Panc1 (cell line): ENCODE data around the gene AMPH.

Experiments
- POLR2AphosphoS5 ChIP-seq: IDR thresholded peaks from 2 replicates; pipeline ENCODE4 v1.6.1; 2012; ENCODE audit warnings: mild to moderate bottlenecking, low read depth, low read length, moderate library complexity
- SIN3A ChIP-seq: IDR thresholded peaks from 2 replicates; pipeline ENCODE4 v1.6.1; 2012; ENCODE audit warnings: low read depth, mild to moderate bottlenecking, low read length, moderate library complexity, borderline replicate concordance; ENCODE audit not compliant: insufficient read depth
- TF ChIP-seq, protein P1 (sequence below): fragments of 450-650 bp; IDR thresholded peaks from 2 replicates; pipeline ENCODE4 v1.5.1; 2017; ENCODE audit warnings: mild to moderate bottlenecking

DNA sequence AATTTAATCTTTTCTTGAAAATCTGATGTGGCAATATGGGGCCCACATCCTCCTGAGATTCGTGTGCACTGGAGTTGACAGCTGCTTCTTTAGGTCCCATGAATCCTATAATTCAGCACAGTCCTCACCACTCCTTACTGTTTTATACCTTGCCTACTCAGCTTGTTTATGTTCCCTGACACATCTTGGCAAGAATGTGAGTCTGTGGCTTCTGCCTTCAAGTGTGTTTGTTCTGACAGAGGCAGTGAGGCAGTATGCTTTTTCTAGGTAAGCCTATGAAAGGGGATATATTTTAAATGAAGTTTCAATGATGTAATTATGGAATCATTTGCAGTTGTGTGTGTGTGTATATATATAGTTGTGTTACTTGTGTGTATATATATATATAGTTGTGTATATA lies 106.4 kb downstream of the AMPH start:
- TF ChIP-seq, protein P1, sequence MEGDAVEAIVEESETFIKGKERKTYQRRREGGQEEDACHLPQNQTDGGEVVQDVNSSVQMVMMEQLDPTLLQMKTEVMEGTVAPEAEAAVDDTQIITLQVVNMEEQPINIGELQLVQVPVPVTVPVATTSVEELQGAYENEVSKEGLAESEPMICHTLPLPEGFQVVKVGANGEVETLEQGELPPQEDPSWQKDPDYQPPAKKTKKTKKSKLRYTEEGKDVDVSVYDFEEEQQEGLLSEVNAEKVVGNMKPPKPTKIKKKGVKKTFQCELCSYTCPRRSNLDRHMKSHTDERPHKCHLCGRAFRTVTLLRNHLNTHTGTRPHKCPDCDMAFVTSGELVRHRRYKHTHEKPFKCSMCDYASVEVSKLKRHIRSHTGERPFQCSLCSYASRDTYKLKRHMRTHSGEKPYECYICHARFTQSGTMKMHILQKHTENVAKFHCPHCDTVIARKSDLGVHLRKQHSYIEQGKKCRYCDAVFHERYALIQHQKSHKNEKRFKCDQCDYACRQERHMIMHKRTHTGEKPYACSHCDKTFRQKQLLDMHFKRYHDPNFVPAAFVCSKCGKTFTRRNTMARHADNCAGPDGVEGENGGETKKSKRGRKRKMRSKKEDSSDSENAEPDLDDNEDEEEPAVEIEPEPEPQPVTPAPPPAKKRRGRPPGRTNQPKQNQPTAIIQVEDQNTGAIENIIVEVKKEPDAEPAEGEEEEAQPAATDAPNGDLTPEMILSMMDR: no peak
- no peak for TF ChIP-seq POLR2AphosphoS5
- TF ChIP-seq SIN3A: no peak
